Effector CD8-positive, alpha-beta T cell (primary cell): ENCODE results near the gene PLCL1.

ENCODE experiments used
- DNase-seq: peaks from one replicate; lab custom pipeline; 2025; lab: John Stamatoyannopoulos, UW

The PLCL1 gene

DNA sequence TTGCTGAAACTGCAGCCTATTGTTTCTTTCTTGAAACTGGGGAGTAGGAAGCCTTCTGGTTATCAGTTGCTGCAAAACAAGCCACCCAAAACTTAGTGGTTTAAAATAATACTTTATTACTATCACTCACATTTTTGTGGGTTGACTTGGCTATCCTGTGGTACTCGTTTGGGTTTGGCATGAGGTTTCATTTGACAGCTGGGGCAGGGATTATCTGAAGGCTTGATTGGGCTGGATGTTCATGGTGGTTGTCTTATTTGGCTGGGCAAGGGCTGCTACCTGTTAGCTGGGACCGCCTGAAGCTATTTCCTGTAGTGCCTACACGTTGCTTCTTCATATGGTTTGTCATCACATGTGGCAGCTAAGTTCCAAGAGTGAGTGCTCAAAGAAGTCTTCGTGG is 122.3 kb downstream of the PLCL1 start:
- DNase-seq = no peak

DNA sequence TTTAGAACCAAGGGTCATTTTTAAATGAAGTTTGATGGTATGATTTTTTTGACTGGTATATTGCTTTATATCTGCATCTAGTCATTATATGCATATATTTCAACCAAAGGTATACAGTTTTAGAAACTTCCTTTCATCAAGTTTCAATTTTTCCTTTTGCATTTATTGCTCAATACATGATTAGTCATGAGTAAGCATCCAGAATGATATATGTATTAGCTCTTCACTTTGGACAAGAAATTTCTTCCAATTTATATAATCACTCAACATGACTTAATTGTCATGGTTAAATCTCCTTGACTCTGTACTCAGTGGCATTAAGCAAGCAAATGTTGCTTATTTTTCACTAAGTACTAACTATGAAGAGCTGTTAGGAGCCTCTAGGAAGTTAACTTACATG is 123.6 kb downstream of the PLCL1 start:
- no peak for DNase-seq

DNA sequence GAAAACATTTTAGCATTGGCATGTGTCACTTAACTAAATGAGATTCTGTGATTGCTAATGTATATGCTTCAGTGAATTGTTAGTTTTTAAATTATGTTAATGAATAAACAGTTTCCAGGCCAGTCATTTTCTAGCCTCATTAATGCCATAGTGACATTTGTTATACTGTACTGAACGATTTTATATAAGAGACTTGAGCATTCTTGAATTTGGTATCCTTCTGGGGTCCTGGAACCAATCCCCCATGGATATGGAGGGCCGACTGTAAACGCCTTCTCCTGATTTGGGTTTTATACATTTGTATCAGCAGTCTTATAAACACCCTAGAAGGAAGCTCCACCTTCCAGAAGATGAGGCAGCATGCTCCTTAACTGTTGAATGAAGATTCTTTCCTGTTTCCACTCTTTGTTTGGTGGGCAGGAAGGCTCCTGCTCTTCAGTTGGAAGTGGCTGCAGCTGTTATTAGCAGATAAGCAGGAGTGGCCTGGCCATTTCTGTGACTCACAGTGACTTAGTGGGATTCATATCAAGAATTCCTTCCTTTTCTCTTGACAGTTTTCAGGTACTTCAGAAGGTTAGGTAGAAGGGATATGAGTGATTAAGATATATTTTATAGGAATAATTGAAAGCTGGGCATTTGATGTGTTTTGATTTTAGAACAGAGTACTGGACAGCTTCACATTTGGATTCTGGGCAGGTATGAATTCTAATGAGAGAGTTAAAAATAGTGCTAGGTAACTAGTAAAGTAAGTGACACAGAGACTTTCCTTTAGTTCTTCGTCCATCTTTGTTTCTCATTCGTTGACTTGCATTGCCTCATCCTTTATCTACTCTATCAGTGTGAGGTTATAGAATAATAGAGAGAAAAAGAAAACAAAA is 124.9 kb downstream of the PLCL1 start:
- no peak for DNase-seq

DNA sequence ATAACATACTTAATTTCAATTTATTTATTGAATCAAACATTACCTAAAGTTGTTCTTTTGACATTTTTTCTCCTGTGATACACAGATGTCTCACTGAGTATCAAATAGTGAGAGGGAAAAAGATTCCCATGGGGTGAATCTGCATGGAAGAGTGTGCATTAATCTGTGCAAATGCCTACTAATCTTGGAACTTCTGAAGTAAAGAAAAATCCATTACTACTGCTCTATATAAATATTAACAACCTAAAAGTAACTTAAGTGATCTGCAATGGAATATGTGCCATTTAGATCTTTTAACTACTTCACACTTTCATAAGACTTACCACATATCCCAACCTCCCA is 125.5 kb downstream of the PLCL1 start:
- DNase-seq = no peak

DNA sequence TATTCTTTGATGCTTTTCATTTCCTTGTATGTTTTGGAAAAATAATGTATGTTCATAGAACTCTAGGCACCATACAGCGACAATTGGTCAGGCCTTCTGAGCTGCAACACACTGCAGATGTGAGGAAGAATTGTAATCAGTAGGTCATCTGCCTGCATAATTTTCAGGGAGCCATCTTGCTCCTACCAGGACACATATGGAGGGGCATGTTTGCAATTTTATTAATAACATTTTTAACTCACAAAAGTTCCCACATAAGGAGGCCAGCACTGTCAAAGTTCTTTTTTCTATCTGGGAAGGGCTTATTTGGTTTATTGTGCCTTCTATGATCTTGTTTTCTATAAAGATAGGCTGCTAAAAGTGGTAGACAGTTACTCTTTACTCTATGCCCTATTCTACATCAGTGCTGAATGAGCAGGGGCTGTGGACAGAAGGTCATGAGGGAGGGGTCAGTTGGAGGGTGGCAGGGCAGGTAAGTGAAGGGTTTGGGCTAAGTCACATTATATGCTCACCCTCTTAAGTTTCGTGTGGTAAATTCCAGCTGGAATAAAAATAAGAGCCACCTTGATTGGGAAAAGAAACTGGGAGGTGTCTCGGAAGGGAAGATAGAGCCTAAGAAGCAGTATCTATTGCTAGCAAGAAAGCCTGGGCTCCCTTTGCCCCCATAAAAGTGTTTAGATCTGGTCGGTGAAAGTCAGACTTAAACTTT is 126.3 kb downstream of the PLCL1 start:
- DNase-seq = no peak

DNA sequence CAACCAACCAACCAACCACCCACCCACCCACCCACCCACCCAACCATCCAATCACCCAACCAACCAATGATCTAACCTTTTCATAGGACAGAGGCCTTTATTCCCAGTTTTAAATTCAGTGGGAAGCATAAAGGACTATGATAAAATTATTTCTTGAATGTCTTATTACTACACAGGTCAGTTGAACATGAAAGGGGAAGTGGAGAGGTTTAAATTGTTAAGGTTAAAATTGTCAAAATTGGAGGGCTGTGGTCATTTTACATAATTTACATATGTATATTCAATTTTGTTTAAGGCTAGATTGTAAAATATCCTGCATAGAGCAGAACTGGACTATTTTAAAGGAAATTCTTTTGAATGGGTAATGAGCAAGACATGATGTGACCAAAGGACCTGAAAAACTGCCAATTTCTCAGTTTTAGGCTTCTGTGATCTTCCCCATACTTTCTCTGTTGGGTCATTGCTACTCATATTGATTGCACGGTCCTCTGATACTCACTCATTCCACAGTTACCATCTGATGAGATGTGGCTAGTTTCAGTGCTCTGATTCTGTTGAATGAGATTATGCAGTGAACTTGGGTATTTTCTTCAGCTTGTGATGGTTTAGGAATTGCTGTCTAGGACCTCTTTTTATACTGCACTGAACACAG is 127.4 kb downstream of the PLCL1 start:
- no peak for DNase-seq

DNA sequence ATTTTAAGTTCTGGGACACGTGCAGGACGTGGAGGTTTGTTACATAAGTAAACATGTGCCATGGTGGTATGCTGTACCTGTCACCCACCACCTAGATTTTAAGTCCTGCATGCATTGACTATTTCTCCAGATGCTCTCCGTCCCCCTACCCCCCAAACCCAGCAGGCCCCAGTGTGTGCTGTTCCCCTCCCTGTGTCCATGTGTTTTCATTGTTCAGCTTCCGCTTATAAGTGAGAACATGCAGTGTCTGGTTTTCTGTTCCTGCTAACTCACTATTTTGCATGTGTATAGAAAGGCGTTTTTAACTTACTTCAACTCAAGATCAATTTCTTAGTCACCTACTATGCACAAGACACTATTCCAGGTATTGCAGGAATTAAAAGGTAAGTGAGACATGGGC is 128.0 kb downstream of the PLCL1 start:
- DNase-seq = no peak

DNA sequence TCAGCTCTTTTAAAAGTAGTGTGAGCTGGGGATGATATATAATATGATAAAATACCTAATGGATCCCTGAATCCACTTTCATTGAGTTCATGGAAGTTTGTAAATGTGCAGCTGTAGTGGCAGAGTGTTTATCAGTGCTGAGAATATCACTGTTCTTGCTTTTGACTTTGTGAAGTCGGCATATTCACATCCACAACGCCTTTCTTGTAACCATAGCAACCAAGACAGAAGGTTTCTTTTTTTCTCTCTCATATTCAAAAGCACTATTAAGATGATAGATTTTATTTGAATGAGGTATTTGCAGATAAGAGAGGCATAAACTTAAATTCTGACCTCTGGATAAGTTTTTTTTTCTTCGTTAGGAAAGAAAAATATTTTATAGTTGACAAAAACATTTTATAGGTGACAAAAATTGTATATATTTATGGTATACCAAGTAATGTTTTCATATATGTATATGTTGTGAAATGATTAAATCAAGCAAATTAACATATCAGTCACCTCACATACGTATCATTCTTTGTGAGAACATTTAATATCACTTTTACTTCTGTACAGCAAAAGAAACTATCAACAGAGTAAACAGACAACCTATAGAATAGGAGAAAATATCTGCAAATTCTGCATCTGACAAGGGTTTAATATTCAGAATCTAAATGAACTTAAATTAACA is 130.0 kb downstream of the PLCL1 start:
- DNase-seq = no peak

DNA sequence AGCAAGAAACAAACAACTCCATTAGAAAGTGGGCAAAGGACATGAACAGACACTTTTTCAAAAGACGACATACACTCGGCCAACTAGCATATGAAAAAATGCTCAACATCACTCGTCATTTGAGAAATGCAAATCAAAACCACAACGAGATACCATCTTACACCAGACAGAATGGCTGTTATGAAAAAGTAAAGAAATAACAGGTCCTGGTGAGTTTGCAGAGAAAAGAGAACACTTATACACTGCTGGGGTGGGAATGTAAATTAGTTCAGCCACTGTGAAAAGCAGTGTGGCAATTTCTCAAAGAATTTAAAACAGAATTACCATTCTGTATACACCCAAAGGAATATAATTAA is 130.5 kb downstream of the PLCL1 start:
- no peak for DNase-seq

DNA sequence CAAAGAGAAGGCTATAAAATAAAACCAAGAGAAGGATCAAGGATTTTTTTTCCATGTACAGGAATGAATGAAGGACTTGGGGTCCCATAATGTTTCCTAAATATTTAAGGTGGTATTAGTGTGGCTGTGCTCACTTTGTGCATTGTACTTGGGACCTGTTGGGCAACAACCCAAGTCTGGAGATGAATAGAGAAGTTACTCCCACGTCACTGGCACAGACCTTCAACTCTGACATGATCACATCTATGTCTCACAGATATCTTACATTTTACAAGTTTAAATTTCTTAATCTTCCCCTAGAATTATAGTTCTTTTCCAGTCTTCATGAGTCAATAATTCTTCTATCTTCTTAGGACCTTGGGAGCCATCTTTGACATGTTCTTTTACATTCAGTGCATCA is 133.4 kb downstream of the PLCL1 start:
- no peak for DNase-seq

DNA sequence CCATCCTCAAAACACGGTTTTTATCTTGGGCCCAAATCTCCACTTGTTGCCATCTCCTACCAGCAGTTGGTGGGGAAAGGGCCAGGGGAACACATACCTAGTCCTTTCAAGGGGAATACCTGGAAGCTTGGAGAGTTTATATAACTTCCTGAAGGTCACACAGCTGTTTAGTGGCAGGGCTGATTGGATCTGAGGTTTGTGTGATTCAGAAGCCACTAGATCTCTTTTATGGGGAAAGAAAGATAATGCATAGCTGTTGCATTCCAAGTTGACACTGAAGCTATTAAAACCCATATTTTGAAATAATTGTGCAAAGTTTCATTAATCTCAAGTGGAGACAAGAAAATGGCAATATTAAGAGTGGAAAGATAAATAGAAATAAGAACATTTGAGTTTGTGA is 134.2 kb downstream of the PLCL1 start:
- no peak for DNase-seq

DNA sequence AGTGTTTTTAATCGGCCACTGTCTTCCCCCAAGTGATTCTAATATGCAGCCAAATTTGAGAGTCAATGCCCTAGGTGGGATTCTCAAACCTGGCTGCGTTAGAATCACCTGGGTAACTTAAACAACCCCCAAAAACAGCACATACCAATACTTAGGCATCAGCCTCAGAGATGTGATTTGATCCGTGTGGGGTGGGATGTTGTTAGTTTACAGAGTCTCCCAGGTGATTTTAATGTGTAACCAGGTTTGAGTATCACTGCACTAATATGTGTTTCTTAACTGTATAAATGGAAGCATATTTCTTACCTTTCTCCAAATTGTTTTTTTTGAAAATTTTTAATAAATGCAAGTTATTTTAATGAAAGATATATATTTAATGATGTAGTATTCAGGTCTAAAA is 135.4 kb downstream of the PLCL1 start:
- no peak for DNase-seq

DNA sequence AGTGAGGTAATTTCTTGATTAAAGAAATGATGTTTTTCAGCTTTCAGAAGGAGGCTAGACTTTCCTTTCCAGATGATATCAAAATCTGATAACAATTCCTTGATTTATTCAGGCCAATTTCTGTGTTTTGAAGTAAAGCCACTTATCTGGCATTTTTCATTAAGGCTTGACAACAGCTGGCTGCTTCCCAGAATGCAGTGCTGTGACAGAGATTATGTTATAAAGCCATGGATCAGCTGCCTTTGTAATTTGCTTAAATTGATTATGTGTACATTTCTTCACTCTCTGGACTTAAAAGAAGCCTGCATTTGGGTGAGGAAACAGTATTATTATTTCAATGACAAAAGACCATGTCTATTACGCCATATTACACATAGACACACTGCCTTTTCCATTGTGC is 136.0 kb downstream of the PLCL1 start:
- no peak for DNase-seq

DNA sequence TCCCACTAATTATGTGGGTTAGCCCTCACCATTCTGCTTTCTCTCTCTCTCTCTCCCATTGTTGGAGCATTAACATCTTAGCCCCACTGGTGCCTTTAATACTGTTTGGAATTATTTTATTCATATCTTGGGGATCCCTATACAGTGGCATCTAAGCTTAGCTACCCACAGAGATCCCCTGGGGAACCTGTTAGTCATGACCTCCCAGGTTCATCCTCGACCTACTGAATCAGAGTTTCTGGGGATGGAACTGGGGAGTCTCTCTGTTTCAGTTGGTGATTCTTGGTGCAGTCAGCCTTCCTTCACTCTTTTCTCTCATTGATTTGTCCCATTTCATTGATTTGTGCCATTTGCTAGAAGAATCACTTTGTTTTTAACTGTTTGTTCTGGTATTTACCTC is 137.3 kb downstream of the PLCL1 start:
- no peak for DNase-seq

DNA sequence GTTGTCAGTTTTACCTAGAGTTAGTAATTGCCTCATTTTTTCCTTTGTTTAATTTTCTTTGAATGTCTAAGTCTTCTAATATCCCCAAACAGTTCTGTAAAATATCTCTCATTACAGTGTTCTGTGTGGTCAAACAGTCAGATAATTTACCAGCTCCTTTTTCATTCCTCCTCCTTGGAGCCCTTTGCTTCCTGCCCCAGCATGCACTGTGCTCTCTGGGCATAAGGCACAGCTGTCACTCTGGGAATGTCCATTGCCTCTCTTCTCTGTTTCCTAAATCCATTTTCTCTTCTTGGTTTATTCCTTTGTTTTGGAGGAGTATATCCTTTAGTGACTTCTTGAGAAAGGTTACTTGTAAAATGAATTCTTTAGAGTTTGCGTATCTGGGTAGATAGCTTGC is 139.3 kb downstream of the PLCL1 start:
- no peak for DNase-seq

DNA sequence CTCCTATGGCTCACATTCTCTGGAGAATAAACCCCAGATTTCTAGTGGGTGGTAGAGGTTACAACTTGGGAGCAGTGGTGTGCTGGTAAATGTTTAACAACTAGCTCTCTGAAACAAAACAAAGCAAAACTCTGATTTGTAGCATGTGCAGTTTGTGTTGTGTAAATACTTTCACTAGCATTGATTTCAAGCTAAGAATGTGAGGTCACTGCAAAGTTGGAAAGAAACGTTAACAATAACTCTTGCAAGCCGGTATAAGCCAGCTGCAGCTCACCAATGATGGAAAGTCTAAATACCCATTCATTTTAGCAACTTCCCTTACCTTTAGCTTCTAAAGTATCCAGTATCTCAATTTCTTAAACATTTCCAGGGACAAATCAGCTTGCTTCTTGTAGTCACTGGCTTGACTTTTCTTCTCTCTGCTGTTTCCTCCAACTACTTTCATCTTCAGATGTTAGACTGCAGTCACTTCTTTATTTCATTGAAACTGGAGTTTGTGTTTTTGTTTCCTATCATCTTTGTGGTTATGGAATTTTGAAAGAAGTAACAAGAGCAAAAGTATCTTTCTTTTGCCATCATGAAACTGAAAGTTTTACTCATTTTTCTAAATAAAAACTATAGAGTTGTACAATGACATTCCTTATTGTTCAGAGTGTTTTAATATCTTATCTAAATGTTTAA is 140.2 kb downstream of the PLCL1 start:
- DNase-seq = no peak

DNA sequence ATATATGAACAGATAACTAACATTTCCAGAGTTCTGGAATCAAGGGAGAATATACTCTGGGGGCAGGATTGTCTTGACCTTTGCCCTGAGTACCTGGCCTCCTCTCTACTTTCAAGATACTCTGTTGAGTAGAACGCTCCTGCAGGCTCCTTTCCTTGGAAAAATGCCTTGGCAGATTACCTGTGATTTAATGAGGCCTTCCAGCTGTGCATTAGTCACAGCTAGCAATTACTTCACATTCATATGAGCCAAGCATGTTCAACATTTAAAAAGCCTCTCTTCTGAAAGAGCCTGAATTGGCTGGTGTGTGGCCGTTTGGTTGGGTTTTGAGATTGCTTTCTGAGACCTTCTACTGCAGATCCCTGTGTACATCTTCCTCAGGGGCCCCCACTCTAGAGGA is 142.2 kb downstream of the PLCL1 start:
- no peak for DNase-seq

DNA sequence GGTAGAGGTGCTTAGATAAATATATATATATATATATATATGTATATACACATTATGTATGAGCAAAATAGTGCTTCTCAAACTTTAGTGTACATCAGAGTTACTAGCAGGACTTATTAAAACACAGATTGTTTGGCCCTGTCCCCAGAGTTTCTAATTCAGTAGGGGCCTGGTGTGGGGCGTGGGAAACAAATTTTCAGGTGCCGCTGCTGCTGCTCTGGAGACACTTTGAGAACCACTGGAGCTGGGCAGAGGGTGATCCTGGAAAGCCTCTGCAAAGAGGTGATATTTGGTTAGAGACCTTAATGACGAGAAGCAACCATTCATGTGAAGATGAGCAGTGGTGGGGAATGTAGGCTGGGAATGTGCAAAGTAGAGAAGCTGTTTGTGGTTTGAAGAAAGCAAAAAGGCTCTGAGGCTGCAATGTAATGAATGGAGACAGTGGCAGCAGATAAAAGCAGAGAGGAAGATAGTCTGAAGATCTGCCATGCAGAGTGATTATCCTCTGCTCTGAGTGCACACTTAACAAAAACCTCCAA is 142.9 kb downstream of the PLCL1 start:
- DNase-seq = no peak

DNA sequence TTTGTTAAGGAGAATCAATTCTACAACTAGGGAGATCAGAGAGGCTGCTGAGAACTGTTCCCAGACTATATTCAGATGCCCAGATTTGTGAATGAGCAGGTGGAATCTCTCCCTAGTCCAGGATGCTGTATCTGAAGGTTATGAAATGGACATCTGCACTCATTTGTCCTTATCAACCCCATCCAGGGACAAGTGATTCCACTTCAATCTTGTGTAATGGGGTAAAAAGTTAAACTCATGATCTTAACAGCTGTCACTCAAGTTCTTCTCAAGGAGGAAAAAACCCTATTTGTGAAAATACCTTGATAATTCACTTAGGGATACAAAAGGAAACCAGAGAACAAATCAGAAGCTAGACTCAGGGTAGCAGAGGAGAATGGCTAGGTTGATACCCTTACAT is 144.8 kb downstream of the PLCL1 start:
- DNase-seq = no peak

DNA sequence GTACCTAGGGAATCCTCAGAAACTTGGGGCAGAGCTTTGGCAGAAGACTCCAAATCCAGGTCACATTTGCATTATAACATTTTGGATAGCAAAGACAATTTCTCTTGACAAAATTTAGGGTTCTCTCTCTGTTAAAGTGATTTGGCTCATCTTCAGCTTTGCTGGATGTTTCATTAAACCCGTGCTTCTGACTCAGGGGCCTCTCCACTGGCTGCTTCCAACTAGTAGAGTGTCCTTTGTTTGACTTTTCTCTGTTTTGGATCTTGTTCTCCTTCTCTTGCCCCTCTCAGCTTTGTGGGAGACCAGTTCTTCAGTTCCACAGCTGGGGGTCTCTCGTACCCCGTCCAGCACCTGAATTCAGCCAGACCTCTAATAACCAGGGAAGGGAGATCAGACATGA is 145.6 kb downstream of the PLCL1 start:
- no peak for DNase-seq

DNA sequence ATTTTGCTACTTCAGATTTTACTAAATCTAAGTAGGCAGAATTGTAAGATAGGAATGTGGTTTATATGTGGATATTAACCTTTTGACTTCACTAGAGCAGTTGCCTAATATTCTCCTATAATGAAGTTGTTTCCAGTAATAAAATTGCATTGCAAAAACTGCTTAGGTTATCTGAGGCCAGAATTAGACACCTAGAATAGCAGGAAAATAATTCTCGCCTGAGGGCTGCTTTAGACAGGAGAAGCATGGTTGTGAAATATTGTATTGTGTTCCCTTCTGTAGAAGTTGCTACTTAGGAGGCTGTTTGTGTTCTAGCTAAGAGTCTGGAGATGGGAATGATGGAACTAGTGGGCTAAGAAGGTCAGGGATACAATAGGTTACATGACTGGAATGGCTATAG is 146.3 kb downstream of the PLCL1 start:
- no peak for DNase-seq
